Measurements from ENCODE around the gene ANKRD44. TPM values are rescaled to one million over a fixed set of nuclear protein-coding genes. Genes with fewer than 3 reads are reported as not detected.

ANKRD44 gene
- total RNA-seq, 1 experiment from 2014 or later: 2.4 TPM

GRCh38 chr2:196990092-196990491, 320.5 kb downstream of the ANKRD44 start:
- intact Hi-C loops (cut with micrococcal nuclease): no loop called here
- POLR2A ChIA-PET (ENCODE audit: unreplicated experiment): no interaction called here
- no peaks in the 10 kb centered on the region for H4K20me1 ChIP-seq (ENCODE audit: low read length)

GRCh38 chr2:196989496-196989895, 321.1 kb downstream of the ANKRD44 start:
- H4K20me1 ChIP-seq (ENCODE audit: low read length): no peaks in the 10 kb centered on the region
- no peak for DNase-seq
- no peak for ATAC-seq
- no peak overlapping the region for H3K4me2 ChIP-seq (ENCODE audit: low read length)
- H3K9me3 ChIP-seq (ENCODE audit: low read length): no peaks in the 10 kb centered on the region
- H3K27me3 ChIP-seq (ENCODE audit: low read length): no peaks in the 10 kb centered on the region
- H3K4me3 ChIP-seq (ENCODE audit: low read length): no peak overlapping the region
- H3K4me1 ChIP-seq (ENCODE audit: insufficient read depth, low read length): peaks cover 26% of the 10 kb centered on the region
- H3F3A ChIP-seq (ENCODE audit: low read length, unreplicated experiment): no peaks in the 10 kb centered on the region
- H3K79me2 ChIP-seq (ENCODE audit: low read length): no peaks in the 10 kb centered on the region
- intact Hi-C loops (cut with micrococcal nuclease): loop anchor here (2.0 to 10.0 kb wide), 2 partner anchors 23 to 155 kb away; no protein-coding TSS in a partner anchor
- TF ChIP-seq EZH2 (IDR thresholded peaks at IDR 0.05; ENCODE audit: low read length, unreplicated experiment) (no peak), EZH2phosphoT487 (IDR thresholded peaks at IDR 0.05; ENCODE audit: borderline replicate concordance, low read length) (no peak), CTCF (conservative IDR thresholded peaks at IDR 0.05; ENCODE audit: low read depth, low read length) (no peak)
- no peaks in the 10 kb centered on the region for H3K36me3 ChIP-seq (ENCODE audit: low read depth, low read length)
- CTCF ChIA-PET: no interaction called here
- H3K9ac ChIP-seq (ENCODE audit: low read length): no peak overlapping the region
- H3K27ac ChIP-seq (ENCODE audit: low read length): no peak overlapping the region
- no peaks in the 10 kb centered on the region for H3K9me2 ChIP-seq (replicated peaks; ENCODE audit: low read length)
- no peak overlapping the region for H2AFZ ChIP-seq (ENCODE audit: low read length)
- BruUV-seq (replicated peaks): no TSS peak
- POLR2A ChIA-PET (ENCODE audit: unreplicated experiment): no interaction called here

More at GRCh38 chr2:196990092-196990491, 320.5 kb downstream of the ANKRD44 start:
- BruUV-seq (replicated peaks): no TSS peak
- Histone ChIP-seq H3F3A (ENCODE audit: low read length, unreplicated experiment) (no peaks in the 10 kb centered on the region), H3K79me2 (ENCODE audit: low read length) (no peaks in the 10 kb centered on the region), H3K9ac (ENCODE audit: low read length) (no peak overlapping the region), H3K9me3 (ENCODE audit: low read length) (no peaks in the 10 kb centered on the region), H3K9me2 (replicated peaks; ENCODE audit: low read length) (no peaks in the 10 kb centered on the region), H3K27me3 (ENCODE audit: low read length) (no peaks in the 10 kb centered on the region), H3K36me3 (ENCODE audit: low read depth, low read length) (no peaks in the 10 kb centered on the region), H2AFZ (ENCODE audit: low read length) (no peak overlapping the region), H3K4me2 (ENCODE audit: low read length) (no peak overlapping the region), H3K4me3 (ENCODE audit: low read length) (no peak overlapping the region), H3K27ac (ENCODE audit: low read length) (no peak overlapping the region), H3K4me1 (ENCODE audit: insufficient read depth, low read length) (peaks cover 26% of the 10 kb centered on the region)
- ATAC-seq (no peak), DNase-seq (no peak)
- CTCF ChIA-PET: no interaction called here
- no peak for TF ChIP-seq EZH2phosphoT487 (IDR thresholded peaks at IDR 0.05; ENCODE audit: borderline replicate concordance, low read length)
- no peak for TF ChIP-seq EZH2 (IDR thresholded peaks at IDR 0.05; ENCODE audit: low read length, unreplicated experiment)
- TF ChIP-seq CTCF (conservative IDR thresholded peaks at IDR 0.05; ENCODE audit: low read depth, low read length): no peak

GRCh38 chr2:196988639-196989038, 321.9 kb downstream of the ANKRD44 start:
- Histone ChIP-seq H3K27ac (ENCODE audit: low read length) (peak overlapping the region; percentile 94), H3K4me1 (ENCODE audit: insufficient read depth, low read length) (peaks cover 26% of the 10 kb centered on the region), H3K79me2 (ENCODE audit: low read length) (no peaks in the 10 kb centered on the region), H2AFZ (ENCODE audit: low read length) (peak overlapping the region; percentile 56), H3K9me2 (replicated peaks; ENCODE audit: low read length) (no peaks in the 10 kb centered on the region), H3K9me3 (ENCODE audit: low read length) (no peaks in the 10 kb centered on the region), H3K4me3 (ENCODE audit: low read length) (no peak overlapping the region), H3K9ac (ENCODE audit: low read length) (peak overlapping the region; percentile 56), H3K27me3 (ENCODE audit: low read length) (no peaks in the 10 kb centered on the region), H3K4me2 (ENCODE audit: low read length) (peak overlapping the region; percentile 90; the same call in 1 of the 2 replicates), H3K36me3 (ENCODE audit: low read depth, low read length) (no peaks in the 10 kb centered on the region), H4K20me1 (ENCODE audit: low read length) (no peaks in the 10 kb centered on the region), H3F3A (ENCODE audit: low read length, unreplicated experiment) (no peaks in the 10 kb centered on the region)
- no peak for ATAC-seq
- POLR2A ChIA-PET (ENCODE audit: unreplicated experiment): no interaction called here
- CTCF ChIA-PET: no interaction called here
- no TSS peak for BruUV-seq (replicated peaks)
- TF ChIP-seq EZH2 (IDR thresholded peaks at IDR 0.05; ENCODE audit: low read length, unreplicated experiment): no peak
- TF ChIP-seq CTCF (conservative IDR thresholded peaks at IDR 0.05; ENCODE audit: low read depth, low read length): no peak
- TF ChIP-seq EZH2phosphoT487 (IDR thresholded peaks at IDR 0.05; ENCODE audit: borderline replicate concordance, low read length): no peak
- intact Hi-C loops (cut with micrococcal nuclease): loop anchor here (2.0 to 10.0 kb wide), 2 partner anchors 24 to 154 kb away; no protein-coding TSS in a partner anchor
- no peak for DNase-seq

All from PC-3 (cell line).